Common myeloid progenitor, CD34-positive (primary cell): ENCODE measurements around the gene NCOA7.
"Not testable (repeated sequence)": the region's sequence is repeated elsewhere in the genome, so short reads cannot be mapped to it uniquely, and the experiment has no call there.

Source experiments
- CTCF ChIA-PET: fragments of 350-600 bp; sonication (Branson Sonifier 250); formaldehyde crosslinking; loops from one replicate; lab custom pipeline; 2021; ENCODE audit warnings: antibody characterized with exemption; lab: Charles Lee
- POLR2A ChIA-PET: fragments of 350-600 bp; sonication (Branson Sonifier 250); formaldehyde crosslinking; loops from one replicate; lab custom pipeline; 2021; ENCODE audit warnings: antibody characterized with exemption; lab: Charles Lee
- DNase-seq, 3 donors: peaks; one replicate each; pipeline versions ENCODE4 v3.0.0 to v3.0.0-alpha.2; 2013
- H3K27ac ChIP-seq, 2 experiments: 1 replicate in 1 of 2; 2 replicates in 1 of 2; pipeline ENCODE4 v1.7.0; 2013; ENCODE audit warnings: inconsistent platforms in 2 of 2, low read length in 2 of 2, mild to moderate bottlenecking in 2 of 2, low read depth in 1 of 2, moderate library complexity in 1 of 2; ENCODE audit not compliant: severe bottlenecking in 2 of 2, insufficient read depth in 1 of 2, poor library complexity in 1 of 2
- H3K27me3 ChIP-seq, 5 experiments: replicated peaks in 2 of 5; 1 replicate in 3 of 5; 2 replicates in 2 of 5; pipeline versions ENCODE4 v1.6.1 to v1.7.0; 2013; ENCODE audit warnings: low read length in 4 of 5, mild to moderate bottlenecking in 2 of 5, moderate library complexity in 2 of 5, inconsistent platforms in 1 of 5; ENCODE audit not compliant: insufficient read depth in 5 of 5, control insufficient read depth in 4 of 5
- H3K36me3 ChIP-seq, 4 experiments: 1 replicate in 2 of 4; 2 replicates in 2 of 4; pipeline versions ENCODE4 v1.6.1 to v1.7.0; 2013; ENCODE audit warnings: low read length in 3 of 4, control low read depth in 1 of 4, mild to moderate bottlenecking in 1 of 4; ENCODE audit not compliant: control insufficient read depth in 4 of 4, insufficient read depth in 4 of 4
- H3K4me1 ChIP-seq, 4 experiments: 1 replicate in 3 of 4; 2 replicates in 1 of 4; pipeline versions ENCODE4 v1.6.1 to v1.7.1; 2013; ENCODE audit warnings: low read length in 3 of 4, mild to moderate bottlenecking in 3 of 4, control low read depth in 1 of 4, inconsistent platforms in 1 of 4, moderate library complexity in 1 of 4; ENCODE audit not compliant: control insufficient read depth in 4 of 4, insufficient read depth in 4 of 4; ENCODE audit errors: control extremely low read depth in 1 of 4
- H3K4me3 ChIP-seq, 7 experiments: 1 replicate in 4 of 7; 2 replicates in 3 of 7; pipeline versions ENCODE4 v1.5.1 to v1.7.0; 2013; ENCODE audit warnings: mild to moderate bottlenecking in 7 of 7, low read length in 6 of 7, moderate library complexity in 6 of 7, inconsistent platforms in 2 of 7, low read depth in 2 of 7, control low read depth in 1 of 7; ENCODE audit not compliant: insufficient read depth in 4 of 7, control insufficient read depth in 1 of 7; ENCODE audit errors: extremely low read depth in 1 of 7
- H3K9me3 ChIP-seq, 5 experiments: 1 replicate in 4 of 5; 2 replicates in 1 of 5; pipeline versions ENCODE4 v1.6.1 to v1.7.1; 2013; ENCODE audit warnings: low read length in 4 of 5, mild to moderate bottlenecking in 2 of 5, inconsistent platforms in 1 of 5, low read depth in 1 of 5, moderate library complexity in 1 of 5; ENCODE audit not compliant: control insufficient read depth in 4 of 5, insufficient read depth in 2 of 5; ENCODE audit errors: control extremely low read depth in 1 of 5
- WGBS: methylation state at CpG from one replicate; pipeline ENCODE4 v1.1.5; 2013; ENCODE audit not compliant: insufficient coverage; 5-methylcytosine and 5-hydroxymethylcytosine counted together

The NCOA7 gene

DNA sequence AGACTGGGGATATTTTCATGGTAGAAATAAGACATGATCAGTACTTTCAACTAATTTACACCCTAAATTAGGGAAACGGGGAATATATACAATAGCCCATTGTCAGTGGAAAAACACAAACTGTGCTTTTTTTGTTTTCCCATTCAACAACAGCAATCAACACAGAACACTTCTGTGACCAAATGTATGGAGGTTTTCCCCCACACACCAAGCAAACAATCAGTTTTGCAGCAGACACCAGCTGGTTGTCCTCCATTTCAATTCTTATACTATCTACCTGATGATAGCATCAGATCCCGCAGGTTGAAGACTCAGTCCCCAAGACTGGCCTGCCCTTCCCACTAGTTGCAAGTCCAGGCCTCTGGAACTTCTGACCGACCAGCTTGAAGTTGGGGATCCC, 170.4 kb downstream of the NCOA7 start:
- CTCF ChIA-PET: interaction anchor here (0.8 to 10.3 kb wide), 6 partner anchors 10 to 176 kb away, joined by 3 to 164 read pairs (median 8); partner anchors contain the start of gene NCOA7
- no peaks in the 10 kb centered on the region for H3K9me3 ChIP-seq
- no peak overlapping the region for H3K4me3 ChIP-seq
- H3K27me3 ChIP-seq: no peaks in the 10 kb centered on the region
- WGBS: 100% methylated on average over 2 of the region's 3 CpGs
- DNase-seq: no peak
- H3K27ac ChIP-seq: no peak overlapping the region
- POLR2A ChIA-PET: no interaction called here
- H3K4me1 ChIP-seq: peaks cover 9 to 26% (median 13%) of the 10 kb centered on the region in 4 experiments
- H3K36me3 ChIP-seq: peaks cover 0 to 7% (median 5%) of the 10 kb centered on the region in 4 experiments

DNA sequence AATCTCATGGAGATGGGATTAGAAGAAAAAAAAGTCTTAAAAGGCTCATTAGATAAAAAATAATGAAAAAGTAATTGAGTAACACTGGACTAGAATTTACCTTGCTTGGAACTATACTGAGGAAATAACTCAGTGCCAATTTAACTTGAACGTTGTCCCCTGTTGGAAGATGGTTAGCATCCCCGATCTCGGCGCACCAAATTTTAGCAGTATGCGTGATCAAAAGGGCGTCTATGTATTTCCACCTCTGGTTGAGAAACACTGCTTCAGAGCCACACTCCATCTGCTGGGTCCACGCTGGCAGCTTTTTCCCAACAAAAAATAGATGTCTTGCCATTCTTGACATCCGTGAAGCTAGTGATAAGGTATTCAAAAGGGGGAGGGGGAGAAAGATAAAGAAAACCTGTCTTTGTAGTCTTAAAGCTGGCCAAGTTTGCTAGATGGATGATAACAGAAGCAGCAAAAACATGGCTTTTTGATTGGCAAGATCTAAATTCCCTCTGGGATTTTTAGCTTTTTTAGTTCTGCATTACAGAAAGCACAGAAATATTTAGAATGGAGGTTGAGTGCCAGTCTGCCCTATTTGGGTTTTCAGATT, 172.2 kb downstream of the NCOA7 start:
- H3K27ac ChIP-seq: no peak overlapping the region
- no peak for DNase-seq
- POLR2A ChIA-PET: no interaction called here
- H3K4me1 ChIP-seq: peaks cover 5 to 15% (median 5%) of the 10 kb centered on the region in 4 experiments
- WGBS: 97% methylated on average over 7 of the region's 8 CpGs
- H3K36me3 ChIP-seq: peaks cover 5 to 10% (median 7%) of the 10 kb centered on the region in 4 experiments
- CTCF ChIA-PET: interaction anchor here (0.8 to 2.7 kb wide), 6 partner anchors 8 to 182 kb away, joined by 3 to 13 read pairs (median 5); no protein-coding TSS in a partner anchor
- H3K27me3 ChIP-seq: no peaks in the 10 kb centered on the region
- H3K4me3 ChIP-seq: no peak overlapping the region
- no peaks in the 10 kb centered on the region for H3K9me3 ChIP-seq

DNA sequence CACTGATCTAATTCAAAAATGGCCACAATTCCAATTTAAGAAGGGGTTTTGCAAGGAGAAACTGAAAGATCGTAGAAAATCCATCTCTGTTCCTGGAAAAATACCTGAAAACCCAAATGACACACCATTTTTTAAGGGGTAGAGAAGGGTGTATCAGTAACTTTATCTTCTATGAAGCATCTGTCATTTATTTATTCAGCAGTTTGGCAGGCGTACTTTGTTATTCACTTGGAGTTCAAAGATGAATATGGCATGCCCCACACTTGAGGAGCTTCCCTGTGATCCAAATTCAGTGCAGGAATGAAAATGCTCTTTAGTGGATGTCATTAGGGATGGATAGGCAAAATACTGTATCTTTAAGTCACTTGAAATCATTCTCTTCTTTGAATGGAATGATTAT, 173.1 kb downstream of the NCOA7 start:
- Histone ChIP-seq H3K9me3 (no peaks in the 10 kb centered on the region), H3K4me3 (no peak overlapping the region), H3K27me3 (no peaks in the 10 kb centered on the region), H3K36me3 (peaks cover 6 to 14% (median 7%) of the 10 kb centered on the region in 4 experiments), H3K27ac (no peak overlapping the region), H3K4me1 (peaks cover 0 to 8% (median 0%) of the 10 kb centered on the region in 4 experiments)
- ChIA-PET POLR2A (no interaction called here), CTCF (interaction anchor here (1.0 to 2.0 kb wide), 2 partner anchors 10 to 57 kb away, joined by 3 to 6 read pairs; no protein-coding TSS in a partner anchor)
- WGBS: 100% methylated on average over 1 of the region's 2 CpGs
- DNase-seq: no peak

DNA sequence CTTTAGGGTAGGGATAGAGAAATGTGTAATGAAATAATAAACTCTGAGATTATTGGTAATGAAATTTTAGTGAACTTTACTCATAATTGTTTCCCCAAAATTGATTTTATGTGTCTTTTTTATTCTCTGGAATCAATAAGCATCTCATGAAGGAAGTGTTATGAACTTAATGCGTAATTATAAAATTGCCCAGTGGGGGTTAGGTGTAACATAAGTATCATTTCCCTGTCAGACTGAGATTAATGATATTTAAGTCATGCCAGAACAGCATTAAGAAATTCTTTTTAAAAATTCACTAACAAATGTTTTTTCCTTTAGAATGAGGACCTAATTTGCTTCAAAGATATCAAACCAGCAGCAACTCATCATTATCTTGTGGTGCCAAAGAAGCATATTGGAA, 175.8 kb downstream of the NCOA7 start:
- H3K4me1 ChIP-seq: peaks cover 0 to 2% (median 0%) of the 10 kb centered on the region in 4 experiments
- DNase-seq: peak in 1 of 3 donors; percentile 41
- H3K27me3 ChIP-seq: no peaks in the 10 kb centered on the region
- POLR2A ChIA-PET: no interaction called here
- no peaks in the 10 kb centered on the region for H3K9me3 ChIP-seq
- no peak overlapping the region for H3K4me3 ChIP-seq
- H3K36me3 ChIP-seq: peaks cover 6 to 9% (median 7%) of the 10 kb centered on the region in 4 experiments
- WGBS: no CpG with 5 or more reads among the region's 1 CpG
- no peak overlapping the region for H3K27ac ChIP-seq
- CTCF ChIA-PET: interaction anchor here (0.8 to 1.8 kb wide), 2 partner anchors 9 to 185 kb away, joined by 3 to 4 read pairs; no protein-coding TSS in a partner anchor

DNA sequence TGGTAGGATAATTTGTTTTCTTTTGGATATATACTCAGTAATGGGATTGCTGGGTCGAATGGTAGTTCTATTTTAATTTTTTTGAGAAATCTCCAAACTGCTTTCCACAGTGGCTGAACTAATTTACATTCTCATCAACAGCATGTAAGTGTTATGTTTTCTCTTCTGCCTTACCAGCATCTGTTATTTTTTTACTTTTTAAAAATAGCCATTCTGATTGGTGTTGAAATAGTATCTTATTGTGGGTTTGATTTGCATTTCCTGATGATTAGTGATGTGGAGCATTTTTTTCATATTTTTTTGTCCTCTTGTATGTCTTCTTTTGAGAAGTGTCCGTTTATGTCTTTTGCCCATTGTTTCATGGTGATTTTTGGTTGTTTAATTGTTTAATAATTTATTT, 177.7 kb downstream of the NCOA7 start:
- POLR2A ChIA-PET: no interaction called here
- no peaks in the 10 kb centered on the region for H3K9me3 ChIP-seq
- H3K27ac ChIP-seq: no peak overlapping the region
- no CpG with 5 or more reads among the region's 2 CpGs for WGBS
- no peak overlapping the region for H3K4me3 ChIP-seq
- peaks cover 0 to 2% (median 0%) of the 10 kb centered on the region in 4 experiments for H3K4me1 ChIP-seq
- CTCF ChIA-PET: no interaction called here
- DNase-seq: no peak
- peaks cover 0 to 19% (median 8%) of the 10 kb centered on the region in 4 experiments for H3K36me3 ChIP-seq
- no peaks in the 10 kb centered on the region for H3K27me3 ChIP-seq

DNA sequence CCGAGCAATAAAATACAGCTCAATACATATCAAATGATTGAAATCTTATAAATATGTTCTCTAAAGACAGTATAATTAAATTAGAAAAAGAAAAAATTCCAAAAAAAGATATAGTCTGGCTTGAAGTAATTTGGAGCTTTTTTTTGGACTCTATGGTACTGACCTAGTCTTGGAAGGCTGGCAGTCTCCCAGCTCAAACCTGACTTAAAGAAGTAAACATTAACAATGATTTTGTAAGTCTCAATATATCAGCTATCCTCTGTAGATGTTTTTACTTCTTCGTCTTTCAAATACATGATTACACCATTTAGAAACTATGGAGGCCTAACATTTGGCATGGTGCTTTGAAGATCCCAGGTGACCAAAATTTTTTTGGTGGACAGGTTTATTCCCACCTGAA, 180.0 kb downstream of the NCOA7 start:
- no peak overlapping the region for H3K27ac ChIP-seq
- ChIA-PET CTCF (interaction anchor here (0.5 to 6.0 kb wide), 18 partner anchors 9 to 1145 kb away, joined by 3 to 50 read pairs (median 5); partner anchors contain the start of genes HINT3, NCOA7 and TRMT11), POLR2A (no interaction called here)
- peaks cover 0 to 32% (median 15%) of the 10 kb centered on the region in 4 experiments for H3K36me3 ChIP-seq
- no peaks in the 10 kb centered on the region for H3K27me3 ChIP-seq
- H3K4me1 ChIP-seq: peaks cover 0 to 2% (median 0%) of the 10 kb centered on the region in 4 experiments
- no CpG with 5 or more reads among the region's 2 CpGs for WGBS
- no peaks in the 10 kb centered on the region for H3K9me3 ChIP-seq
- H3K4me3 ChIP-seq: no peak overlapping the region
- DNase-seq: no peak

DNA sequence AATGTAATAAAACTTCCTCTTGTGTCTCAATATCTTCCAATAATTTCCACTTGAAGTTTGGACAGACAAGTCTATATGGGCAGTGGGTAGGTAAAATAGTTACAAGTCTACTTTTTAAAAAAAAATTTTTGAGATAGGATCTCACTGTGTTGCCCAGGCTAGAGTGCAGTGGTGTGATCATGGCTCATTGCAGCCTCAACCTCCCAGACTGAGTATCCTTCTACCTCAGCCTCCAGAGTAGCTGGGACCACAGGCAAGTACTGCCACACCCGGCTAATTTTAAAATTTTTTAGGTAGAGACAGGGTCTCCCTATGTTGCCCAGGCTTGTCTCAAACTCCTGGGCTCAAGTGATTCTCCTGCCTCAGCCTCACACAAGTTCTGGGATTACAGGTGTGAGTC, 181.7 kb downstream of the NCOA7 start:
- H3K9me3 ChIP-seq, H3K4me1 ChIP-seq, H3K27me3 ChIP-seq, H3K4me3 ChIP-seq, DNase-seq, H3K27ac ChIP-seq, POLR2A ChIA-PET: not testable (repeated sequence)
- WGBS: no CpG with 5 or more reads among the region's 1 CpG
- CTCF ChIA-PET: interaction anchor here (0.8 to 6.0 kb wide), 3 partner anchors 66 to 183 kb away, joined by 3 to 50 read pairs (median 4); partner anchors contain the start of gene NCOA7
- H3K36me3 ChIP-seq: peaks cover 6 to 31% (median 15%) of the 10 kb centered on the region in 4 experiments
